ENCODE measurements around the gene RTL1.

DNA sequence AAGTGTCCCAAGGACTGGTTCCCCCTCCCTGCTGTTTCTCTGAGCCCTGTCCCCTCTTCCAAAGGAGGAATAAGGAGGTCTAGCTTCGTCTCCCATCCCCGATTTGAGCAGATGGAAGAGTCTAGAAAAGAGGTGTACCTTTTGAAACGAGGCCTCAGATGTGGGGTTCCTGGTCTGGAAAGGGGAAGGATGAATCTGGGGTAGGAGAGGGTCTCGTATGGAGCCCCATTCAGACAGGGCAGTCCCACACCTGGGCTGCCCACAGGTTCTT is 64.3 kb downstream of the RTL1 start:
- TF ChIP-seq CTCF (IDR thresholded peaks at IDR 0.05), result no peak
- no peak for TF ChIP-seq POLR2AphosphoS5 (IDR thresholded peaks at IDR 0.05)

All from breast epithelium (tissue), 3 donors.